Natural killer cell treated with Interleukin-12 subunit alpha and Interleukin-12 subunit beta and Interleukin-15 and Interleukin-18, amount 100 ng/mL, for 72 hours (primary cell): ENCODE data around the gene ACOT7. TPM values are rescaled to one million over a fixed set of nuclear protein-coding genes. Genes with fewer than 3 reads are reported as not detected.

ENCODE experiments used
- ATAC-seq, 2 donors: fragments of 150-1000 bp; cut with Tn5 transposase in 1 of 2; sonication (Bioruptor Pico), chemical (Tn5 transposase) in 1 of 2; 2 replicates each; pipeline ENCODE4 v1.10.0; 2021
- DNase-seq: peaks from one replicate; pipeline ENCODE4 v3.0.0; 2022; ENCODE audit warnings: low spot score
- H3K27ac Mint-ChIP-seq, 2 donors: 1 replicate in 1 of 2; 2 replicates in 1 of 2; pipeline ENCODE4 v1.8.0; 2022; ENCODE audit warnings: mixed read lengths in 2 of 2, mild to moderate bottlenecking in 1 of 2, moderate library complexity in 1 of 2
- H3K27me3 Mint-ChIP-seq, 2 donors: 1 replicate in 1 of 2; 2 replicates in 1 of 2; pipeline ENCODE4 v1.8.0; 2022; ENCODE audit warnings: mixed read lengths in 2 of 2
- H3K36me3 Mint-ChIP-seq: one replicate; pipeline ENCODE4 v1.8.0; 2022; ENCODE audit warnings: mixed read lengths
- H3K4me1 Mint-ChIP-seq, 2 donors: 1 replicate in 1 of 2; 2 replicates in 1 of 2; pipeline ENCODE4 v1.8.0; 2022; ENCODE audit warnings: low read depth in 2 of 2, mixed read lengths in 2 of 2, mild to moderate bottlenecking in 1 of 2
- H3K4me3 Mint-ChIP-seq: one replicate; pipeline ENCODE4 v1.8.0; 2022; ENCODE audit warnings: mixed read lengths
- H3K9me3 Mint-ChIP-seq: 2 replicates; pipeline ENCODE4 v1.8.0; 2022; ENCODE audit warnings: mixed read lengths
- total RNA-seq, 2 donors: library from RNA; stranded (reverse); gene quantifications; one replicate each; pipeline ENCODE4 v1.2.3, GENCODE V29; 2022

The ACOT7 gene
- total RNA-seq, 2 donors from 2014 or later = 49.5 to 87.5 TPM

DNA sequence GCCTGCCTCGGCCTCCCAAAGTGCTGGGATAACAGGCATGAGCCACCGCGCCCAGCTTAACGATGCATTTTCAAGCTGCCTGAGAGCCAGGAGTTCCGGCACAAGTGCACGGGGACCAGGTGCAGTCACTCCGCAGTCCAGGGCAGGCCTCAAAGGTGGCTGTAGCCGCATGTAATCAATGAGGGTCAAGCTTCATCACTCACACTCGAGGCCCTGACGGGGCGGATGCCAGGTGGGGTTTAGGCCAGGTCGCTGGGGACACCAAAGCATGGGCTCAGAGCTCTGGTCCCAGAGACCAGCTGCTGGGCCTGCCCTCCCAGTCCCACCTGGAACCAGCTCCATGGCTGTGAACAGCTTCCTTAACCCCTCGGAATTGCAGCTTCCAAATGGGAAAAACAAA lies 106.5 kb downstream of the ACOT7 start:
- Mint-ChIP-seq H3K9me3 (no peaks in the 10 kb centered on the region), H3K27ac (no peak overlapping the region), H3K4me1 (peaks cover 15 to 28% of the 10 kb centered on the region in 2 donors), H3K27me3 (no peaks in the 10 kb centered on the region), H3K36me3 (no peaks in the 10 kb centered on the region), H3K4me3 (no peak overlapping the region)
- no peak for DNase-seq
- no peak for ATAC-seq

DNA sequence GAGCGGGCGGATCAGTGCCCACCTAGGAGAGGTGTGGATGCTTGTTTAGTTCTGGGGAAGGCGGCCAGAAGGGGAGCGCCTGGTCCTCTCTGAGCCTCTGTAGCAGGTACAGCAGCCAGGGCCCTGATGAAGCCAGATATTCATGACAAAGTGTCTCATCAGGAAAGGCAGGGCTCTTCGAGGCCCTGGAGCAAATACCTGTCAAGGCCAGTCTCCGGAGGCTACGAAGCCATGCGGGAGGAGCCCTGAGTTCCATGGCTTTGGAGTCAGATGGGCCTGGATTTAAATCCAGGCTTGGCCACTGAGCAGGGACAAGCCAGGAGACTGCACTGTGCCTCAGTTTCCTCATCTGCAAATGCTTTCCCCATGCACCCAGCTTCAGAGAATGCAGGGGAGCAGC lies 107.3 kb downstream of the ACOT7 start:
- H3K9me3 Mint-ChIP-seq = no peaks in the 10 kb centered on the region
- DNase-seq = no peak
- no peak for ATAC-seq

DNA sequence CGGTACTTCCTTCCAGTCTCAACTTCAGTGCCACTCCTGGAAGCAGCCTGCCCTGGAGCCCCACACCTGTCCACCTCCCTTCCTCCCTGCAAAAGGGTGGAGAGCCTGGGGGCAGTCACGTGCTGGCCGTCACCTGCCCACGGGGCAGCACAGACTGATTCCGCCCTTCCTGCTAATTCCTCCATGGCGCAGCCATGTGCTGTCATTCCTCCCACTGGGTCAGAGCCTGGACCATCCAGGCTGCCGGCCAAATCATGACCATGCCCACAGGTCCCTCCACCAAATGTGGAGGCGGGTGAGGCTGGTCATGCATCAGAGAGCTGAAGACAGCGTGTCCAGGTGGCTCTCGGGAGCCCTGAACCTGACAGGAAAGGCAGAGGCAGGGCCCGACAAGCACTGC lies 108.2 kb downstream of the ACOT7 start:
- Mint-ChIP-seq H3K27ac (no peak overlapping the region), H3K4me1 (peaks cover 7 to 15% of the 10 kb centered on the region in 2 donors), H3K27me3 (no peaks in the 10 kb centered on the region), H3K9me3 (no peaks in the 10 kb centered on the region), H3K4me3 (no peak overlapping the region), H3K36me3 (no peaks in the 10 kb centered on the region)
- DNase-seq (no peak), ATAC-seq (no peak)

More for the DNA sequence above, 107.3 kb downstream of the ACOT7 start:
- Mint-ChIP-seq H3K27me3 (no peaks in the 10 kb centered on the region), H3K4me1 (peaks cover 14 to 22% of the 10 kb centered on the region in 2 donors), H3K27ac (no peak overlapping the region), H3K4me3 (no peak overlapping the region), H3K36me3 (no peaks in the 10 kb centered on the region)

DNA sequence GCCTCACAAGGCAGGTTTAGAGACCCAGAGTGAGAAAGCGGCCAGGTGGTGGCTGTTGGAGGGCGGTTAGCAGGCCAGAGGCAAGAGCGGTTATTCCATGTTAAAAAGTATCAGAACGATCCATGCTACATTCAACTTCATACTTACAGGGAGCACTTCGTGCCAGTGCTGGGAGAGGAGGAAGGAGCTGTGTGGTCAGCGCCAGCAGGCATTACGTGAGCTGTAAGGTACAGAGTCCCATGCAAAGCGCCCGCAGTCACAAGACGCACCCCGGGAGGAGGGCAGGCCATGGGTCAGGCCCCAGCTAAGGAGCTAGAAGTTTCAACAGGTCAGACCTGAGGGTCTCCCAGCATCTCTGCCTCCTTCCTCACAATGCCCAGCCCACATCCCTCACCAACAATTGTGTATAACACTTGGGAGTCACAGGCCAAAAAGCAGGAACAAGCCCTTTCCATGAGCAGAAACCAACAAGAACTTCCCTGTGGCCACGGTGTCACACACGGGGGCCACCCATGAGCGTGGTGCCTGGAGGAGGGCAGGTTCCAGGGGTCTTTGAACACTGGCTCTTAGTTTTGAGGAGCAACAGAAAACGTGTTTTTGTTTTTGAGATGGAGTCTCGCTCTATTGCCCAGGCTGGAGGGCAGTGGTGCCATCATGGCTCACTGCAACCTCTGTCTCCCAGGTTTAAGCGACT lies 110.8 kb downstream of the ACOT7 start:
- H3K9me3 Mint-ChIP-seq = no peaks in the 10 kb centered on the region
- DNase-seq (no peak), ATAC-seq (no peak)
- no peak overlapping the region for H3K4me3 Mint-ChIP-seq
- H3K4me1 Mint-ChIP-seq = peaks cover 0 to 7% of the 10 kb centered on the region in 2 donors
- H3K27me3 Mint-ChIP-seq = no peaks in the 10 kb centered on the region
- H3K36me3 Mint-ChIP-seq = no peaks in the 10 kb centered on the region
- H3K27ac Mint-ChIP-seq = no peak overlapping the region

DNA sequence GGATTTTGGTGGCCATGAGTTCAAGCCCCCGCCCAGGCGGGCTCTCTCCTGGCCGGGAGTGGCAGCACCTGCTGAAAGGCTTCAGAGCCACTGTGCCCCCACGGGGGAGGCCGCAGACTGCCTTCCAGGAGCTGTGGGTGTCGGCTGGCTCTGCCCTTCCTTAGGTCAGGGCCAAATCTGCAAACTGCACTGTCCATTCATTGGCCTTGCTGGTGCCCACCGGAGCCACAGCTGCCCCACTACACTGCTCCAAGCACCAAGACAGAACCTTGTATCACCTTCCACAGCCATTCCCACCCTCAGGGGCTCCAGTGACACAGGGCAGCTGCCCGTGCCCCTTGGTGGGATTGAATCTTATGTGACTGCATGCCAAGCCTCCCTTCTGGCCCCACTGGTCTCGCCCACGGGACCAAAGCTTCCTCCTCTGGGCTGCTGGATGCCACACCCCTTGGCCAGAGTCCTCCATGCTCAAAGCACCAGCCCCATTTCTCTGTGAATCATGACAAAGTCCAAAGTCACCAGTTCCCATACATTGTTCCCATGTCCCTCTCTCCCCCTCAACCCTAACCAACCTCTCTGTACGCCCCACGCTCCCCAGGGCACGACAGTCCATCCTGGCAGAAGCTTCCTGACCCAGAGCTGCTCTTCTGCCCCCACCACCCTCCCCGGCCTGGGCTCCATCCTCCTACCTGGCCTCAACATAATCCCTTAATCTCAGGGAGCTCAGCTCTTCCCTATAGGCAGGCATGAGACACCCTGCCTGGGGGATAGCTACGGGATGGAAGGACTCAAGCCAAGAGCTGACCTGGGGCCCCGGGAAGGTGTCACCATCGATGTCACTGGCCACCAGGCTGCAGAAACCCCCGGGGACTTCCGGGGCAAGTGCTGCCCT lies 111.8 kb downstream of the ACOT7 start:
- no peaks in the 10 kb centered on the region for H3K36me3 Mint-ChIP-seq
- no peaks in the 10 kb centered on the region for H3K27me3 Mint-ChIP-seq
- DNase-seq = no peak
- H3K27ac Mint-ChIP-seq = no peak overlapping the region
- no peaks in the 10 kb centered on the region for H3K9me3 Mint-ChIP-seq
- H3K4me3 Mint-ChIP-seq = no peak overlapping the region
- no peak for ATAC-seq
- peaks cover 0 to 10% of the 10 kb centered on the region in 2 donors for H3K4me1 Mint-ChIP-seq

DNA sequence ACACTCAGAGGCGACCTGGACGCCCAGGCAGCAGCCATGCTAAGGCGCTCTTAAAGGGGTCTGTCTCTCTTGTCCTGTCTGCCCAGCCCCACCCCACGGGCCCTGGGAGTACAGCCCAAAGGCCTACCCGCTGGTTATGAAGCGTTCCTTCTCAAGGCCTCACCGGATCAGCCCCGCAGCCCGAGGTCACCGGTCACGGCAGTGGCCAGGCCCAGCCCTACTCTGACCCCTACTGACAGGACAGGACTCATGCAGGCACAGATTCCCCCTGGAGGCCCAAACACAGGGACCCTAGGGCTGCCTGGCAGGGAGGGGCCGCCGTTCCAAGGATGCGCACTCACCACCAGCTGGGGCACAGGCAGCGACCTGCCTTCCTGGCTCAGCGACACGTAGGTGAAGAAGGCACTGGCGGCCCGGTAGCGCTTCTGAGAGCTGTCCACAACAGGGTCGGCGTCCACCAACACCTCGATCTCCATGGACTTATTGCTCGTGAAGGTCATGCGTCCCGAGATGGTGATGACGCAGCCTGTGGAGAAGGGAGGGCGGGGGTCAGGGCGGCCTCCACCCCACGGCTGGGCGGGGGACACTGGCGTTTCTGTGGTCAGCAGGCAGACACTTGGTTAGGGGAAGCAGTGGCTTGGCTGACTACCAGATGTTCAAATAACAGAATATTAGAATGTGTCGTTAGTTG lies 112.7 kb downstream of the ACOT7 start:
- Mint-ChIP-seq H3K4me3 (no peak overlapping the region), H3K9me3 (no peaks in the 10 kb centered on the region), H3K4me1 (peaks cover 0 to 10% of the 10 kb centered on the region in 2 donors), H3K27me3 (no peaks in the 10 kb centered on the region), H3K36me3 (no peaks in the 10 kb centered on the region), H3K27ac (no peak overlapping the region)
- ATAC-seq = no peak
- no peak for DNase-seq

DNA sequence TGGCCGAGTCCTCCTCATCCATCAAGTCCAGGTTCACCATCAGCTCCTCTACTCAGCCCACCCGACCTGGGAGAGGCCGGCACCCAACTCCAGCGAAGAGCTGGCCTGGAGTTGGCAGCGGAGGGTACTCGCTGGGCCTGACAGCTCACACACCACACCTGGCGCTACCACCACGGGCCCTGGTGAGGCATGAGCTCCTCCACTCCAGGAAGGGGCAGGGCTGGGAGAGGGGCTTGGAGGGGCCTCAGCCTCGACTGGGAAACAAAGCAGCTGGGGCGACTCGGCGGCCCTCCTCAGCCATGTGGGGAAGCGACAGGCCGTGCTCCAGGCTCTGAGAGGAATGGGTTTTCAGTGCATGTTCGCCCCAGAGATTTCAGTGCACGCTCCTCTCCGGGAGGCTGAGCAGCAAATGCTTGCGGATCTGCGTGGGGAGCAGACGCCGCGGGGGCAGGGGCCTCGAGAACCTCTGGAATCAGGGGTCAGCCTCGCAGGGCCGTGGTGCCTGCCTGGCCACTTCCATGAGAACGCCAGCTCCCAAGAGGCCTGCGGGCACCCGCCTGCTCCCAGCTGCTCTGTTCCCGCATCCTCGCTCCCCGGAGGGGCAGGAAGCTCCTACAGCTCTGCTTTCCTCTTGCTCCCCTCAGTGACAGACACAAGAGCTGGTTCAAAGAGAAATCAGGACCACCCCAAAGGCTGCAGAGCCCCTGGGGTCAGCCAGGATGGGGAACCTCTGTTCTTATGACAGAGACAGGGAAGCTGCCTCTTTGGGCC lies 113.8 kb downstream of the ACOT7 start:
- H3K4me1 Mint-ChIP-seq = peaks cover 0 to 10% of the 10 kb centered on the region in 2 donors
- H3K27me3 Mint-ChIP-seq = no peaks in the 10 kb centered on the region
- no peaks in the 10 kb centered on the region for H3K9me3 Mint-ChIP-seq
- no peak overlapping the region for H3K4me3 Mint-ChIP-seq
- no peak for ATAC-seq
- H3K36me3 Mint-ChIP-seq = no peaks in the 10 kb centered on the region
- DNase-seq = no peak
- no peak overlapping the region for H3K27ac Mint-ChIP-seq

DNA sequence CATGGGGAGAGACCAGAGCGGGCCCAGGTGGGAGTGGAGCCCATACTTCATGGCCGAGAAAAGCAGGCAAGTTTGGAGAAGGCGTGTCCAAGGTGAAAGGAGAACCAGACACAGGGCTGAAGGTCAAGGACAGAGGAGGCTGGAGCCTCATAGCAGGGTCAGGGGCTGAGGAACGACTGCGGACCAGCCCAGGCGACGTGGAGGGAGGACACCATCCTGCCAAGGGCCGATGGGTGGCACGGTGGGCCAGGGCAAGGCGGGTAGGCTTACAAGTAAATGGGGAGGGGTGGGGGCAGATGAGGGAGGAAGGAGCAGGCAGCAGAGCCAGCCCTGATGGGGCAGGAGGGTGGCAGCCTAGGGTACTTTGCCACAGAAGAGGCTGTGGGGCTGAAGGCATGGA lies 114.5 kb downstream of the ACOT7 start:
- H3K4me1 Mint-ChIP-seq = peaks cover 0 to 10% of the 10 kb centered on the region in 2 donors
- H3K27me3 Mint-ChIP-seq = no peaks in the 10 kb centered on the region
- no peak for ATAC-seq

DNA sequence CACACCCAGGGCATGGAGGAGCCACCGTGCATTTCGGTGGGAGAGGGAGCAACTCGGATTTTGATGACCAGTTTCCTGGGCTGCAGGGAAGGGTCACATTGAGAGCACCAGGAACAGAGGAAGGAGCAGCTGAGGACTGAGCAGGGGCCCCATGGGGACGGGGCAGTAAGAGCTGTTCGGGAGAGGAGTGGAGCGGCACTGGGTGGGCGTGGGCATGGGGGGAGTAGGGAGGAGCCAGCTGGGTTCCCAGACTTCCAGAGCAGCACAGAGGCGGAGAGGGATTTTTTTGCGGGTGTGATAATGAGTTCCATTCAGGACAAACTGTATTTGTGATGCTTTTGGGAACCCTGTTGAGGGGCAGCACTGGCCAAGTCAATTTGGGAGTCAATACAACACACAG lies 115.3 kb downstream of the ACOT7 start:
- H3K36me3 Mint-ChIP-seq = no peaks in the 10 kb centered on the region
- DNase-seq = no peak
- H3K27me3 Mint-ChIP-seq = no peaks in the 10 kb centered on the region
- H3K4me1 Mint-ChIP-seq = peaks cover 0 to 10% of the 10 kb centered on the region in 2 donors
- no peak overlapping the region for H3K4me3 Mint-ChIP-seq
- H3K27ac Mint-ChIP-seq = peak overlapping the region in 1 of 2 donors; percentile 42
- ATAC-seq = no peak
- no peaks in the 10 kb centered on the region for H3K9me3 Mint-ChIP-seq

More for the DNA sequence above, 114.5 kb downstream of the ACOT7 start:
- Mint-ChIP-seq H3K4me3 (no peak overlapping the region), H3K36me3 (no peaks in the 10 kb centered on the region), H3K9me3 (no peaks in the 10 kb centered on the region), H3K27ac (no peak overlapping the region)
- DNase-seq = no peak

DNA sequence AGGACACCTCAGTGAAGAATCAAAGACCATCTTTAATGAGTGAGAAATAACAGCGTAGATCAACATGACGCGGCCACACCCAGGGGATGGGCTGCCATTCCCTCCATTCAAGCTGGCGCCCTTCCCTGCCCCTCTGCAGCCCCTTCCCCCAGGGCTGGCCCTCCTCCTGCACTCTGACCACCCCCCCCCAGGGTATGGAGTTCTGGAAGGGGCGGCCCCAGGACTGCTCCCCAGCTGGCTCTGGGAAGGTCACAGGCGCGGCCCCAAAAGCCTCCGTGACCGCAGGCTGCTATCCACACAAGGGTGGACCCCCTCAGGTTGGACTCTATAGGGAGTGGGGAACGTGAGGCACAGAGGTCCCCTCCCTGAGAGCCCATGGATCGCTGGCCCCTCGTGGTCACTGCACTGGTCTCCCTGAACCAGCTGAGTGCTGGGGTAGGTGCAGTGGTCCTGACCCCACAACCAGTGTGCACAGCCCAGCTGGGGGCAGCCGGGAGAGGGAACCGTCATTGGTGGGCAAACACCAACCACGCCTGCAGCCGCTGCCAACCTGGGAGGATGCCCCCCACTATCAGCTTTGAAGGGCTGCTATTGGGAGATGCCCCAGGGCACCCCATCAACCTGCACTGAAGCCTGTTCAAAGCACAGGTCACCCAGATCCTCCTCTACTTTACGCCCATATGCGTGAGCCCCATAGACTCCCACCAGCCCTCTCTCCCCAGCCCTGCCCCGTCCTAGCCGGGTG lies 116.6 kb downstream of the ACOT7 start:
- Mint-ChIP-seq H3K4me3 (no peak overlapping the region), H3K4me1 (peaks cover 0 to 7% of the 10 kb centered on the region in 2 donors), H3K9me3 (no peaks in the 10 kb centered on the region), H3K27me3 (no peaks in the 10 kb centered on the region), H3K27ac (peak overlapping the region in 1 of 2 donors; percentile 42), H3K36me3 (no peaks in the 10 kb centered on the region)
- ATAC-seq = no peak
- no peak for DNase-seq

DNA sequence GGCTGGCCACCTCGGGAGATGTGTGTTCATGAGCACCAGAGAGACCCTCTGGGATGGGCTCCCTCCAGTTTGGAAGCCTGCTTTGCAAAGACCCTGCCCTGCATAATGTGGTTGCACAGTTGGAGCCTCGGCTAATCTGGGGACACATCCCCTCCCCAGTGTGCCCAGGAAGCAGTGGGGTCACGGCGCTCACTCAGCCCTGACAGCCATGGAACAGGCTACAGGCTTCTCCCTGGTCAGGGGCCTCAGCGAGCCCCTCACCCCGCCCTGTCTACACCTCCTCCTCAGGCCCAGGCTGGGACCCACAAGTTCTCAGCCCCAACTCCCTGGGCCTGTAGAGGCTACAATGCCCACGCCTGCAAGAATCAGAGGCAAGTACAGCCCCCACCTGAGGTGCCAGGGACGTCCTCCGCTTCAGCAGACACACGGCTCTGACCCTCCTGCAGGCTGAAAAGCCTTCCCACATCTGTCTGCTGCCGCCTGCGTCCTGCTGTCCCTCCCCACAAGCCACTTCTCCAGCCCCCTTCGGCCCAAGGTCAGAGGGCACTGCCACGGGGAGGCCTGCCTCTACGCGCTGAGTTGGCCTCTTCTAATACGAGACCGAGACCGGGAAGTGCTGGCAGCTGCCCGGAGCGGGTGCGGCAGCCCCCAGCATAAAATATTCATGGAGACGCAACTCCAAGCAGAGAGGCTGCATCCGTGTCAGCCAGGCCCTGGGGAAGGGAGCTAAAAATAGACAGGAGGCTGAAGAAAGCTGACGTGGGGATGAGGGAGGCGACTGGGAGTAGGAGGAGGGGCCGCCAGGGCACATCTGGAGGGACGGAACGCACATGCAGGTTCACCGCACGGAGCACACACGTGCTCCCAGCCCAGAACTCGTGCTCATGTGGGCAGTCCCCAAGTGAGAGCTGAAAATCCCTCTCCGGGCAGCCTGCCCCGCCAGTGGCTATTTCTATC lies 117.5 kb downstream of the ACOT7 start:
- H3K9me3 Mint-ChIP-seq = no peaks in the 10 kb centered on the region
- peaks cover 0 to 7% of the 10 kb centered on the region in 2 donors for H3K4me1 Mint-ChIP-seq
- H3K36me3 Mint-ChIP-seq = no peaks in the 10 kb centered on the region
- DNase-seq (no peak), ATAC-seq (no peak)
- no peaks in the 10 kb centered on the region for H3K27me3 Mint-ChIP-seq
- no peak overlapping the region for H3K27ac Mint-ChIP-seq
- no peak overlapping the region for H3K4me3 Mint-ChIP-seq

DNA sequence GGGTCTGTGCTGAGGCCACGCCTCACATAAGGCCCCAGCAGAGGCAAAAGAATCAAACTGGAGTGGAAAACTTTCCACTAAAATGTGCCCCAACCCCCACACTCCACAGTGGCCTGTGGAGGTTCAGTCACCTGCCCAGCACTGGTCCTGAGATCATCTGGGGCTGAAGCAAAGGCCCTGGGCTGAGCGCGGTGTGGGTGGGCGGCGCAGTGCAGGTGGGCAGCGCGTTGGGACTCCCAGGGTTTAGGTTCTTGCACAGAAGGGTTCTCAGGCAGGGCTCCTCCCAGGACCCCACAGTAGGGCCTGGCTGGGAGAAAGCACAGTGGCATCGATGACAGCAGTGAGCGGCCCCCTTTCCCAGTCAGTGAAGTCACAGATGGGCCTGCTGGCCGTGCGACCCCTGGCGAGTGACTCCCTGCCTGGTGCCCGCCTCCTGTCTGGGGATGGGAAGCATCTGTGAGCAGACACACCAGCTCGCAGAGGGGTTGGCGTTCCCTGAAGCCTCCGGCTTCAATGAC lies 118.9 kb downstream of the ACOT7 start:
- ATAC-seq = no peak
- Mint-ChIP-seq H3K4me3 (no peak overlapping the region), H3K36me3 (no peaks in the 10 kb centered on the region), H3K27ac (no peak overlapping the region), H3K9me3 (no peaks in the 10 kb centered on the region), H3K4me1 (peaks cover 0 to 7% of the 10 kb centered on the region in 2 donors), H3K27me3 (no peaks in the 10 kb centered on the region)
- DNase-seq = no peak
